T-helper 2 cell treated with Interferon-gamma antibody and Interleukin-4, amounts not matched to agents 5 μg/mL and 100 μg/mL, for 36 hours (primary cell): ENCODE results near the gene PTPN21.

Source experiments
- DNase-seq: peaks from one replicate; pipeline ENCODE4 v3.0.0; 2021; ENCODE audit warnings: low spot score
- H3K27ac Mint-ChIP-seq: one replicate; pipeline ENCODE4 v1.8.0; 2021; ENCODE audit warnings: mild to moderate bottlenecking, mixed read lengths
- H3K27me3 Mint-ChIP-seq: one replicate; pipeline ENCODE4 v1.8.0; 2021; ENCODE audit warnings: low read depth, mixed read lengths
- H3K36me3 Mint-ChIP-seq: one replicate; pipeline ENCODE4 v1.8.0; 2021; ENCODE audit warnings: low read depth, mixed read lengths
- H3K4me1 Mint-ChIP-seq: one replicate; pipeline ENCODE4 v1.8.0; 2021; ENCODE audit warnings: low read depth, mixed read lengths
- H3K4me3 Mint-ChIP-seq: one replicate; pipeline ENCODE4 v1.8.0; 2022; ENCODE audit warnings: mild to moderate bottlenecking, moderate library complexity, mixed read lengths
- H3K9me3 Mint-ChIP-seq: one replicate; pipeline ENCODE4 v1.8.0; 2021; ENCODE audit warnings: mixed read lengths

The PTPN21 gene

DNA sequence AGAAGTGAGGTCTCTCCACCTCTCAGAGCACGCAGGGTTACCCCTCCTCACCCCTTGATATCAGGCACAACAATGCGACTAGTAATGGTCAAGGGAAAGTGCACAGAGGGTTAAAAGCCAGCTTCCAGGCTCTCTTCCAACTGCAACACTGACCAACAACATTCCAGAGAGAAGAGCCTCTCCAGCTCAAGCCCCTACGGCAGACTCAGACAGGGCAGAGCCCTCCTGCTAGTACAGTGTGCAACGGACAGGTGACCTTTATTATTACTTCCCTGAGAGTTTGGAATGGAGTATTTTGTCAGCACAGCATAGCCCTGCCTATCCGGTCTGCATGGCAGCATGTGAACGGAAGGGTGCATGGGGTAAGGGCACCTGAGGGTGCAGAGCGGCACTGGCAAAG, 73.0 kb downstream of the PTPN21 start:
- H3K4me1 Mint-ChIP-seq, result no peaks in the 10 kb centered on the region
- H3K27me3 Mint-ChIP-seq, result no peaks in the 10 kb centered on the region
- H3K27ac Mint-ChIP-seq, result no peak overlapping the region
- no peak for DNase-seq
- H3K36me3 Mint-ChIP-seq, result no peaks in the 10 kb centered on the region
- no peak overlapping the region for H3K4me3 Mint-ChIP-seq
- H3K9me3 Mint-ChIP-seq, result no peaks in the 10 kb centered on the region

- no peak for DNase-seq
- Mint-ChIP-seq H3K36me3 (no peaks in the 10 kb centered on the region), H3K27me3 (no peaks in the 10 kb centered on the region), H3K4me1 (no peaks in the 10 kb centered on the region), H3K9me3 (no peaks in the 10 kb centered on the region), H3K4me3 (no peak overlapping the region), H3K27ac (no peak overlapping the region)
Measured at GRCh38 chr14:88481059-88481458, 73.7 kb downstream of the PTPN21 start.

DNA sequence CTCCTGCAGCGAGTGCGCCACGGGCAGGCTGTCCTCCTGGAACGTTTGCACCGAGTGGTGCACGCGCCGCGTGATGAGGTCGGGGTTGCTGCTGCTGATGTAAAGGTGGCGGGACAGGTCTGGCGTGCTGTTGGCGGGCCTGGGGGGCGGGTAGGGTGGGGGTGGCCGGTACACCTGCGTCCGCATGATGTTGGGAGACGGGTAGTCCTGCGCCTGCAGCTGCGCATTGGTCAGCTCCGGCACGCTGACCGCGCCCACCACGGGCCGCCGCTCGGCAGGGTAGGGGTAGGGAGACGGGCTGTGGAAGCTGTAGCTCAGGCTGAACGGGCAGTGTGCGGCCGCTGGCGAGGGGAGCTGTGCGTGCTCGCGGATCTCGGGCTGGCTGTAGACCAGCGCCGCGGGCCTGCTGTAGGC, 75.2 kb downstream of the PTPN21 start:
- DNase-seq, result no peak
- Mint-ChIP-seq H3K27ac (no peak overlapping the region), H3K4me3 (no peak overlapping the region), H3K9me3 (no peaks in the 10 kb centered on the region), H3K36me3 (no peaks in the 10 kb centered on the region), H3K27me3 (no peaks in the 10 kb centered on the region), H3K4me1 (no peaks in the 10 kb centered on the region)

GRCh38 chr14:88478931-88479330, 75.9 kb downstream of the PTPN21 start:
- H3K36me3 Mint-ChIP-seq, result no peaks in the 10 kb centered on the region
- H3K4me3 Mint-ChIP-seq, result no peak overlapping the region
- no peak for DNase-seq
- no peak overlapping the region for H3K27ac Mint-ChIP-seq
- no peaks in the 10 kb centered on the region for H3K27me3 Mint-ChIP-seq
- no peaks in the 10 kb centered on the region for H3K9me3 Mint-ChIP-seq
- H3K4me1 Mint-ChIP-seq, result no peaks in the 10 kb centered on the region

GRCh38 chr14:88477513-88478250, 77.1 kb downstream of the PTPN21 start:
- H3K9me3 Mint-ChIP-seq, result no peaks in the 10 kb centered on the region
- no peak overlapping the region for H3K4me3 Mint-ChIP-seq
- H3K36me3 Mint-ChIP-seq, result no peaks in the 10 kb centered on the region
- no peak for DNase-seq
- no peaks in the 10 kb centered on the region for H3K27me3 Mint-ChIP-seq
- H3K4me1 Mint-ChIP-seq, result no peaks in the 10 kb centered on the region
- no peak overlapping the region for H3K27ac Mint-ChIP-seq

GRCh38 chr14:88476825-88477224, 78.0 kb downstream of the PTPN21 start:
- Mint-ChIP-seq H3K27me3 (no peaks in the 10 kb centered on the region), H3K4me3 (no peak overlapping the region), H3K36me3 (no peaks in the 10 kb centered on the region), H3K27ac (no peak overlapping the region), H3K9me3 (no peaks in the 10 kb centered on the region), H3K4me1 (no peaks in the 10 kb centered on the region)
- DNase-seq, result no peak

- no peak overlapping the region for H3K4me3 Mint-ChIP-seq
- no peaks in the 10 kb centered on the region for H3K4me1 Mint-ChIP-seq
- no peaks in the 10 kb centered on the region for H3K9me3 Mint-ChIP-seq
- H3K27me3 Mint-ChIP-seq, result no peaks in the 10 kb centered on the region
- no peak overlapping the region for H3K27ac Mint-ChIP-seq
- no peak for DNase-seq
- H3K36me3 Mint-ChIP-seq, result no peaks in the 10 kb centered on the region
Measured at GRCh38 chr14:88476214-88476774, 78.5 kb downstream of the PTPN21 start.

DNA sequence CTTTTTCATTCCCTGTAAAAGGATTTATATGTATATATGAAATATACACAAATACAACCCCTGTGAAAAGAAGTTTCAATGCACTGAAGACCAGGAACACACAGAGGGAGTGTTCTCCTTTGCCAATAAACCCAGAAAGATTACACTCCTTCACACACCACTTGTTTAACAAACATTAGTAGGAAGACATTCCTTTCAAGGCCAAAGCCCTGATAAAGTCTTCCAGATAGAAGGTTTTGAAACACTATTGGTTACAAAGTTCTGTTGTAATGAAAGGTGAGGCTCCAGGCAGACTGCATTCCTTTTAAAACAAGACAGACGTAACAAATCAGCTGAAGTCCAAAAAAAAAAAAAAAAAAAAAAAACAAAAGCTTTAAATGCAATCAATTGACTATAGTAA, 81.0 kb downstream of the PTPN21 start:
- no peaks in the 10 kb centered on the region for H3K9me3 Mint-ChIP-seq
- no peak overlapping the region for H3K27ac Mint-ChIP-seq
- no peaks in the 10 kb centered on the region for H3K27me3 Mint-ChIP-seq
- no peaks in the 10 kb centered on the region for H3K36me3 Mint-ChIP-seq
- no peaks in the 10 kb centered on the region for H3K4me1 Mint-ChIP-seq
- no peak overlapping the region for H3K4me3 Mint-ChIP-seq
- DNase-seq, result no peak

DNA sequence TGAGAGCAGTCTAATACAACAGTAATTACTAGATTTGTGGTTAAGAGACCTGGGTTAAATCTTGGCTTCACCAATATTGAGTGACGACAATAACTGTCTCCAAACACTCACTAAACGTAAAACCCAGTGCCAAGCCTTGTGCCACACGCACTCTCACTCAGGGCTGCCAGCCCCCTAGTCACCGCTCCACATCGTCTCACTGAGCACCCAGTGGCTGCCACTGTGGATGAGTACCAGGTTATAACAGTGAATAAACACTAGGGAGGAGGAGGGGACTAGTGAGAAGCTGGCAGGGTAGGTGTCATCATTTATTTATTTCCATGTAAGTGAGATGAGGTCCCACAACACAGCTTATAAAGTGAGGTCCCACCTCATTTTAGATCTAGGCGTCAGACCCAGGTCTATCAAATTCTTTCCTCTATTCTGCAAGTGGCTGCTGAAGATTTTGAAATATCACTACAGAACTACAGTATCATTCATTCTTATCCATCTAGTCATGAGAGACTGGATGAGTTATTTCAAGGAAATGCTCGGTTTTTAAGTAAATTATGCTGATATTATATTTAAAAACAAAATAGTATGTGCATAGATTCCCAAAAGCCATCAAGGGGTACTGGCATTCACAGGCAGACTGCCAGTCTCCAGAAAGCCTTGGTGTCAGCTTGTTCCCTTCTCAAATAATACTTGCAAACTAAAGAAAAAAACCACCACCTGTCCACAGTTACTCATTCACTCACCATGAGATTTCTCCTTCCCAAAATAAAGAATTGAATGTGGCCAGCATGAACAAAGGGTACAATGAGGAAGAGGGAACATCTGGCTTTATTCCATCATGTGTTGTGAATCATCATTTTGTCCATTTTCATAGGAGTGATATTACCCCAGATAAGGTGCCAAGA, 84.0 kb downstream of the PTPN21 start:
- H3K27ac Mint-ChIP-seq, result no peak overlapping the region
- no peak for DNase-seq
- H3K4me1 Mint-ChIP-seq, result no peaks in the 10 kb centered on the region
- H3K36me3 Mint-ChIP-seq, result no peaks in the 10 kb centered on the region
- no peak overlapping the region for H3K4me3 Mint-ChIP-seq
- H3K27me3 Mint-ChIP-seq, result no peaks in the 10 kb centered on the region
- H3K9me3 Mint-ChIP-seq, result no peaks in the 10 kb centered on the region

DNA sequence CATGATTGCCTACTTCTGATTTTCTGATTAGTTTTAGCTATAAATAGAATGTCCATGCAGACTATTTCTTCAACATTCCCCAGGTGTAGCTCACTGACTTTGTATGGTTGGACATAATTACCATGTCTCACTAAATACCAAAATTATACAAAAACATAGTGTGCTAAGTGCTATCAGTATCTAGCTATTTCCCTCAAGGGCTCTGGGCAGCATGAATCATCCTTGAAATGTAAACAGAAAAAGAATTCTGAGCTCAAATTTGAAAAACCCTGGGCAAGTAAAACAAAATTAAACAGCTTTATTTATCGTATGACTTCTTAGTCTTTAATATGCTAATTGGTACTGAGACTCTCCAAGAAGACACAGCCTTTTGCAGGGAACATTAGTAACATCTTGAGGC, 86.4 kb downstream of the PTPN21 start:
- no peaks in the 10 kb centered on the region for H3K9me3 Mint-ChIP-seq
- H3K36me3 Mint-ChIP-seq, result no peaks in the 10 kb centered on the region
- no peaks in the 10 kb centered on the region for H3K27me3 Mint-ChIP-seq
- no peak for DNase-seq
- H3K4me3 Mint-ChIP-seq, result no peak overlapping the region
- H3K27ac Mint-ChIP-seq, result no peak overlapping the region
- no peaks in the 10 kb centered on the region for H3K4me1 Mint-ChIP-seq

DNA sequence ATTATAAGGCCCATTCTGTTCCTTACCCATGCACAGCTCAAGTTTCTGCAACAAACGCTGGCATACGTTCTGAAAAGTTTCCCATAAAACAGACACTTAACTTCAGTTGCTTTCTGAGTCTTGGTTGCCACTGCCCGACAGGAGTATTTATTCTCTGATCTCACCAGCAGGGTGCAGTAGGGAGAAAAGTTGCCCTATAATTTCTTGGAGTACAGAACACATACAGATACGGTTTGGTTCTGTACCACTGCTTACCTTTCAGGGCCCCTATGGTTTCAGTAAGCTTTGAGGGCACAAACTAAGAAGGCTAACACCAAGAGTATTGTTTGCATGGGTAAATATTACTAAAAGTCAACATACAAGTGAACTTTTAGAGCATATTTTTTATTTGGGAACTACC, 91.5 kb downstream of the PTPN21 start:
- no peaks in the 10 kb centered on the region for H3K36me3 Mint-ChIP-seq
- no peaks in the 10 kb centered on the region for H3K4me1 Mint-ChIP-seq
- no peak overlapping the region for H3K4me3 Mint-ChIP-seq

GRCh38 chr14:88454886-88455285, 99.9 kb downstream of the PTPN21 start:
- DNase-seq, result no peak
- H3K4me1 Mint-ChIP-seq, result no peaks in the 10 kb centered on the region
- no peaks in the 10 kb centered on the region for H3K27me3 Mint-ChIP-seq
- no peak overlapping the region for H3K4me3 Mint-ChIP-seq
- no peaks in the 10 kb centered on the region for H3K36me3 Mint-ChIP-seq
- H3K27ac Mint-ChIP-seq, result no peak overlapping the region
- H3K9me3 Mint-ChIP-seq, result peaks cover 5% of the 10 kb centered on the region

More for the DNA sequence above, 91.5 kb downstream of the PTPN21 start:
- Mint-ChIP-seq H3K27me3 (no peaks in the 10 kb centered on the region), H3K9me3 (no peaks in the 10 kb centered on the region), H3K27ac (no peak overlapping the region)
- DNase-seq, result no peak

DNA sequence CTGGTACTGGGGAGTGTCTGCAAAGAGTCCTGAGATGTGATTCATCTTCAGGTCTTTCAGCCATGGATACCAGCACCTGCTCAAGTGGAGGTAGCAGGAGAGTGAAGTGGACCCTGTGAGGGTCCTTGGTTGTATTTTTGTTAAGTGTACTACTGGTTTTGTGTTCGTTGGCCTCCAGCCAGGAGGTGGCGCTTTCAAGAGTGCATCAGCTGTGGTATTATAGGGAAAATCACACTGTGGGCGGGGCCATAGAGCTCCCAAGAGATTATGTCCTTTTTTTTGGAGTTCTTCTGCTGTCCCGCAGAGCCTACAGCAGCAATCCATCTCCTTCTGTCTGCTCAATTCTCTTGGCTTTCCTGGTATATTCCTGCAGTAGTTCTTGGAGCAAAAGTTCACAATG, 102.6 kb downstream of the PTPN21 start:
- H3K4me3 Mint-ChIP-seq, result no peak overlapping the region
- no peaks in the 10 kb centered on the region for H3K4me1 Mint-ChIP-seq
- peaks cover 5% of the 10 kb centered on the region for H3K9me3 Mint-ChIP-seq
- no peak overlapping the region for H3K27ac Mint-ChIP-seq
- no peak for DNase-seq
- H3K36me3 Mint-ChIP-seq, result no peaks in the 10 kb centered on the region
- H3K27me3 Mint-ChIP-seq, result no peaks in the 10 kb centered on the region

GRCh38 chr14:88439088-88439487, 115.7 kb downstream of the PTPN21 start:
- Mint-ChIP-seq H3K27ac (no peak overlapping the region), H3K27me3 (no peaks in the 10 kb centered on the region), H3K4me3 (no peak overlapping the region), H3K4me1 (no peaks in the 10 kb centered on the region), H3K9me3 (no peaks in the 10 kb centered on the region), H3K36me3 (no peaks in the 10 kb centered on the region)
- no peak for DNase-seq
